ENCODE results near the gene MBLAC1. TPM values are rescaled to one million over a fixed set of nuclear protein-coding genes. Genes with fewer than 3 reads are reported as not detected.
A peak's percentile ranks its signal among the peaks of the same experiment; 100 is the strongest.

The MBLAC1 gene
- polyA plus RNA-seq, 1 donor from 2014 or later = 6.4 TPM

DNA sequence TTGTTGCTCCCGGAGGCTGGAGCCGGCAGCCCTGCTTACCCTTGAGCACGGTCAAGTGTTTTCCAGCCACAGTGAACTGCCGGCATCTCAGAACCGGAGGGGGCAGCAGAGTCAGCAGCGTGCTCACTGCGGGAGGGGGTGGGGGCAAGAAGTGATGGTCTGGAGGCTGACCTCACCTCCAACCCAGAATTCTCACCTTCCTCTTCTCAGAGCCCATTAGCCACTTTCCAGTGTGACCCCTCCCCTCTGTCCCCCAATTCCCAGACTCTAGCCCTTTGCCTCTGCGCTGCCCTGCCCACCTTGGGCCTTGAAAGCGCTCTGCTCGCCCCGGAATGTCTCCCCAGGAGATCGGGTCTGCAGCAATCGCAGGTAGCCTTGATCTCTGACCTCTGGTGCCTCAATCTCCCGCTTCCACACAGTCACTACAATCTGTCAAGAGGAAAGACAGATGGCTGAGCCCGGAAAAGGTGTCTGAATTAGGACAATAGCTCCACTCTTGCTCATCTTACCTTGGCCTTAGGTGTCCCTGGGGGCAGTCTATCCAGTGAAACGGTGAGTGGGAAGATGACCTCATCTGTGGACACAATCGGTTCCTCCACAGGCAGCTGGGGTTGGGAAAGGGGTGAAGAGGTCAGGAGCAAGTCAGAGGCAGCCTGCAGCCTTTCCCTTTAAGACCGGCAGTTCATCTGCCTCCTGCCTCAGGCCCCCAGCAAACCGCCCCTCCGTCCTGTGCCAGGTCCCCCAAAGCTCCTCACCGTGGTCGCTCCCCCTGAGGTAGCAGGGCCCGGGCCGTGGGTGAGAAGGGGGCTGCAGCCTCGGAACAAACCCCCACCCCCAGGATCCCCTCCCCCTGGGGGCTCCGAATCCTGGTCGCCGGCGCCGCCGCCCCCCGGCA, 30.8 kb downstream of the MBLAC1 start:
- H3K9me3 ChIP-seq (ENCODE audit: low read length) = no peaks in the 10 kb centered on the region
- H3K9ac ChIP-seq (ENCODE audit: low read length) = peak overlapping the region; percentile 78
- H3K27ac ChIP-seq (ENCODE audit: low read length) = no peak overlapping the region
- peak overlapping the region; percentile 89 for H3K4me3 ChIP-seq (ENCODE audit: low read length)
- no peaks in the 10 kb centered on the region for H3K79me2 ChIP-seq (replicated peaks; ENCODE audit: insufficient read depth, low read length)
- H3K9me2 ChIP-seq (ENCODE audit: insufficient read depth, low read length) = no peaks in the 10 kb centered on the region
- H3K27me3 ChIP-seq (ENCODE audit: insufficient read depth, low read depth, low read length) = no peaks in the 10 kb centered on the region
- no peaks in the 10 kb centered on the region for H4K20me1 ChIP-seq (ENCODE audit: insufficient read depth)
- no peaks in the 10 kb centered on the region for H3F3A ChIP-seq (ENCODE audit: insufficient read depth, low read length, poor library complexity, severe bottlenecking)
- H3K36me3 ChIP-seq (ENCODE audit: insufficient read depth, low read length) = no peaks in the 10 kb centered on the region
- H2AFZ ChIP-seq (ENCODE audit: low read depth, low read length) = no peak overlapping the region
- H3K4me2 ChIP-seq (ENCODE audit: low read length) = peak overlapping the region; percentile 65
- TF ChIP-seq EP300 (conservative IDR thresholded peaks at IDR 0.05; ENCODE audit: poor library complexity, severe bottlenecking) (no peak), EZH2 (IDR thresholded peaks at IDR 0.05; ENCODE audit: borderline replicate concordance, insufficient read depth, low read length, poor library complexity, severe bottlenecking) (no peak), MXI1 (conservative IDR thresholded peaks at IDR 0.05; ENCODE audit: poor library complexity, severe bottlenecking) (no peak), POLR2AphosphoS5 (IDR thresholded peaks at IDR 0.05) (no peak), TAF1 (IDR thresholded peaks at IDR 0.05; ENCODE audit: low read depth) (no peak), RAD21 (conservative IDR thresholded peaks at IDR 0.05) (no peak), SMC3 (conservative IDR thresholded peaks at IDR 0.05; ENCODE audit: poor library complexity) (no peak)
- TF ChIP-seq, protein P1, sequence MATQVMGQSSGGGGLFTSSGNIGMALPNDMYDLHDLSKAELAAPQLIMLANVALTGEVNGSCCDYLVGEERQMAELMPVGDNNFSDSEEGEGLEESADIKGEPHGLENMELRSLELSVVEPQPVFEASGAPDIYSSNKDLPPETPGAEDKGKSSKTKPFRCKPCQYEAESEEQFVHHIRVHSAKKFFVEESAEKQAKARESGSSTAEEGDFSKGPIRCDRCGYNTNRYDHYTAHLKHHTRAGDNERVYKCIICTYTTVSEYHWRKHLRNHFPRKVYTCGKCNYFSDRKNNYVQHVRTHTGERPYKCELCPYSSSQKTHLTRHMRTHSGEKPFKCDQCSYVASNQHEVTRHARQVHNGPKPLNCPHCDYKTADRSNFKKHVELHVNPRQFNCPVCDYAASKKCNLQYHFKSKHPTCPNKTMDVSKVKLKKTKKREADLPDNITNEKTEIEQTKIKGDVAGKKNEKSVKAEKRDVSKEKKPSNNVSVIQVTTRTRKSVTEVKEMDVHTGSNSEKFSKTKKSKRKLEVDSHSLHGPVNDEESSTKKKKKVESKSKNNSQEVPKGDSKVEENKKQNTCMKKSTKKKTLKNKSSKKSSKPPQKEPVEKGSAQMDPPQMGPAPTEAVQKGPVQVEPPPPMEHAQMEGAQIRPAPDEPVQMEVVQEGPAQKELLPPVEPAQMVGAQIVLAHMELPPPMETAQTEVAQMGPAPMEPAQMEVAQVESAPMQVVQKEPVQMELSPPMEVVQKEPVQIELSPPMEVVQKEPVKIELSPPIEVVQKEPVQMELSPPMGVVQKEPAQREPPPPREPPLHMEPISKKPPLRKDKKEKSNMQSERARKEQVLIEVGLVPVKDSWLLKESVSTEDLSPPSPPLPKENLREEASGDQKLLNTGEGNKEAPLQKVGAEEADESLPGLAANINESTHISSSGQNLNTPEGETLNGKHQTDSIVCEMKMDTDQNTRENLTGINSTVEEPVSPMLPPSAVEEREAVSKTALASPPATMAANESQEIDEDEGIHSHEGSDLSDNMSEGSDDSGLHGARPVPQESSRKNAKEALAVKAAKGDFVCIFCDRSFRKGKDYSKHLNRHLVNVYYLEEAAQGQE (IDR thresholded peaks at IDR 0.05; ENCODE audit: borderline replicate concordance) = no peak
- TF ChIP-seq, protein P2, sequence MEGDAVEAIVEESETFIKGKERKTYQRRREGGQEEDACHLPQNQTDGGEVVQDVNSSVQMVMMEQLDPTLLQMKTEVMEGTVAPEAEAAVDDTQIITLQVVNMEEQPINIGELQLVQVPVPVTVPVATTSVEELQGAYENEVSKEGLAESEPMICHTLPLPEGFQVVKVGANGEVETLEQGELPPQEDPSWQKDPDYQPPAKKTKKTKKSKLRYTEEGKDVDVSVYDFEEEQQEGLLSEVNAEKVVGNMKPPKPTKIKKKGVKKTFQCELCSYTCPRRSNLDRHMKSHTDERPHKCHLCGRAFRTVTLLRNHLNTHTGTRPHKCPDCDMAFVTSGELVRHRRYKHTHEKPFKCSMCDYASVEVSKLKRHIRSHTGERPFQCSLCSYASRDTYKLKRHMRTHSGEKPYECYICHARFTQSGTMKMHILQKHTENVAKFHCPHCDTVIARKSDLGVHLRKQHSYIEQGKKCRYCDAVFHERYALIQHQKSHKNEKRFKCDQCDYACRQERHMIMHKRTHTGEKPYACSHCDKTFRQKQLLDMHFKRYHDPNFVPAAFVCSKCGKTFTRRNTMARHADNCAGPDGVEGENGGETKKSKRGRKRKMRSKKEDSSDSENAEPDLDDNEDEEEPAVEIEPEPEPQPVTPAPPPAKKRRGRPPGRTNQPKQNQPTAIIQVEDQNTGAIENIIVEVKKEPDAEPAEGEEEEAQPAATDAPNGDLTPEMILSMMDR (IDR thresholded peaks at IDR 0.05; ENCODE audit: poor library complexity, severe bottlenecking) = no peak

DNA sequence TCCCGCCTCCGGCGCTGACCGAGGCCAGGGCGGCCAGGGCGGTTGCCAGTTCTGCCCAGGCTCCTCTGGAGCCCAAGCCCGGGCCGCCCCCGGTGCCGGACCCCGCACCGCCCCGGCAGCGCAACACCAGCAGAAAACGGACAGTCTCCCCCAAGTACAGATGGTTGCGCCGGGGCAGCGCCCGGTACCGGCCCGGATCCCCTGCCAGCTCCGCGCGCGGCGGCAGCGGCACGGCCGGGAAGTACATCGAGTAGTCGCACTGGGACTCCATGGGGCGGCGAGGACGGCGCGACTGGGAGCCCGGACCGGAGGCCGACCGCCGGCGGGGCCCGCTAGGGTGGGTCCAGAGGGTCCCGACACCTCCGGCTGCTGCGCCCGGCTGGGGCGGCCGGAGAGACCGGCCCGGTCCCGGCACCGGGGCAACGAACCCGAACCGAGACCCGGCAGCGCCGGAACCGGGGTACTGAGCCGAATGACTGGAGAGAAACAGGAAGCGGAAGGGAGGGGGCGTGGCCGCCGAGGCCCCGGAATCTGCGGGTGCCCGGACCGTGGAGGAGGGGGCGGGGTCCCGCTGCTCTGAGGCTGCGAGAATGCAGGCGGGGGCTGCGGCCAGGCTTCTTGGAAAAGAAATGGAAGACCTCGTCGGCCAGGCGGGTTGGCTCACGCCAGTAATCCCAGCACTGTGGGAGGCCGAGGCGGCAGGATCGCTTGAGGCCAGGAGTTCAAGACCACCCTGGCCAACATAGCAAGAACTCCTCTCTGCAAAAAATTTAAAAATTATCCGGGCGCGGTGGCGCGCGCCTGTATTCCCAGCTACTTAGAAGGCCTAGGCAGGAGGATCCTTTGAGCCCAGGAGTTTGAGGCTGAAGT, 31.7 kb downstream of the MBLAC1 start, which contains the start of gene TRAPPC14:
TSS of gene TRAPPC14 (minus strand) at position 495 of the 870 bp plus-strand sequence. CDS start at position 271, 224 bp downstream.
- peak within 1 kb of the TSS; percentile 60 for H2AFZ ChIP-seq (ENCODE audit: low read depth, low read length)
- peak within 1 kb of the TSS; percentile 65 for H3K4me2 ChIP-seq (ENCODE audit: low read length)
- H3K4me3 ChIP-seq (ENCODE audit: low read length) = peak within 1 kb of the TSS; percentile 89
- H3K9me2 ChIP-seq (ENCODE audit: insufficient read depth, low read length) = no peaks in the 10 kb centered on the region
- H3K36me3 ChIP-seq (ENCODE audit: insufficient read depth, low read length) = no peaks in the 10 kb centered on the region
- TF ChIP-seq RAD21 (conservative IDR thresholded peaks at IDR 0.05) = no peak
- TF ChIP-seq, protein P2 (IDR thresholded peaks at IDR 0.05; ENCODE audit: poor library complexity, severe bottlenecking) = no peak
- peak; percentile 82 for TF ChIP-seq MXI1 (conservative IDR thresholded peaks at IDR 0.05; ENCODE audit: poor library complexity, severe bottlenecking)
- peak; percentile 29 for TF ChIP-seq EP300 (conservative IDR thresholded peaks at IDR 0.05; ENCODE audit: poor library complexity, severe bottlenecking)
- TF ChIP-seq SMC3 (conservative IDR thresholded peaks at IDR 0.05; ENCODE audit: poor library complexity) = peak; percentile 33
- TF ChIP-seq EZH2 (IDR thresholded peaks at IDR 0.05; ENCODE audit: borderline replicate concordance, insufficient read depth, low read length, poor library complexity, severe bottlenecking) = no peak
- peak; percentile 68 for TF ChIP-seq POLR2AphosphoS5 (IDR thresholded peaks at IDR 0.05)
- TF ChIP-seq TAF1 (IDR thresholded peaks at IDR 0.05; ENCODE audit: low read depth) = peak; percentile 35
- TF ChIP-seq, protein P1 (IDR thresholded peaks at IDR 0.05; ENCODE audit: borderline replicate concordance) = no peak
- peak within 1 kb of the TSS; percentile 45 for H3K27ac ChIP-seq (ENCODE audit: low read length)
- no peaks in the 10 kb centered on the region for H3F3A ChIP-seq (ENCODE audit: insufficient read depth, low read length, poor library complexity, severe bottlenecking)
- H3K9me3 ChIP-seq (ENCODE audit: low read length) = no peaks in the 10 kb centered on the region
- no peaks in the 10 kb centered on the region for H4K20me1 ChIP-seq (ENCODE audit: insufficient read depth)
- no peaks in the 10 kb centered on the region for H3K27me3 ChIP-seq (ENCODE audit: insufficient read depth, low read depth, low read length)
- no peaks in the 10 kb centered on the region for H3K79me2 ChIP-seq (replicated peaks; ENCODE audit: insufficient read depth, low read length)
- H3K9ac ChIP-seq (ENCODE audit: low read length) = peak within 1 kb of the TSS; percentile 78

All from neural cell (in vitro differentiated cells).